ENCODE results near the gene PTPRS. TPM values are rescaled to one million over a fixed set of nuclear protein-coding genes. Genes with fewer than 3 reads are reported as not detected.

PTPRS gene
- total RNA-seq, 4 donors from 2014 or later, result 123 to 200 (median 161) TPM

- no peak for DNase-seq (ENCODE audit: low spot score in 2 of 2)
- H3K4me3 ChIP-seq (ENCODE audit: low read depth, poor library complexity, severe bottlenecking), result no peak overlapping the region
- intact Hi-C loops (cut with DNase I; ENCODE audit: low total_unique reads), result loop anchor here (10.0 kb wide), 1 partner anchor 208 kb away; no protein-coding TSS in a partner anchor
- TF ChIP-seq POLR2A (IDR thresholded peaks at IDR 0.05) (no peak), CTCF (IDR thresholded peaks at IDR 0.05) (no peak)
- 92 to 93% methylated on average over 4 of the region's 4 CpGs for WGBS, 2 donors
Observed at GRCh38 chr19:5376928-5377327, 36.3 kb upstream of the PTPRS start.

GRCh38 chr19:5372572-5373200, 32.1 kb upstream of the PTPRS start:
- WGBS, 2 donors, result 78 to 83% methylated on average over 4 of the region's 4 CpGs
- no peak for TF ChIP-seq CTCF (IDR thresholded peaks at IDR 0.05)
- no peak overlapping the region for H3K4me3 ChIP-seq (ENCODE audit: low read depth, poor library complexity, severe bottlenecking)
- no peak for DNase-seq (ENCODE audit: low spot score in 2 of 2)
- intact Hi-C loops (cut with DNase I; ENCODE audit: low total_unique reads), result loop anchor here (10.0 kb wide), 1 partner anchor 212 kb away; no protein-coding TSS in a partner anchor

DNA sequence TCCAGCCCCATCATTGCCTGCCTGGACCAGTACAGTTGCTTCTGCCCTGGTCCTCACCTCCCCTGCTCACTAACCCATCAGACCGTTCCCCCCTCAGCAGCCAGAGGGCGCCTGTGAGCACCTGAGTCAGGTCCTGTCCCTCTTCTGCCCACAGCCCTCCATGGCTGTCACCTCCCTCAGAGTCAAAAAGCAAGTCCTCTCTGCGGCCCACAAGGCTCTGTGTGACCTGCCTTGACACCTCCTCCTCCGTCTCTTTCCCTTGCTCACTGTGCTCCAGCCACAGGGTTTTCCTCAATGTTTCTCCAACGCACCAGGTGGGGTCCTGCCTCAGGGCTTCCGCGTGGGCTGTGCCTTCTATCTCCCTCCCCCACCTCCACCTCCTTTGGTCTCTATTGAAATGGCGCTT, 29.4 kb upstream of the PTPRS start:
- peak in 1 of 2 donors; percentile 86 for DNase-seq (ENCODE audit: low spot score in 2 of 2)

GRCh38 chr19:5369304-5369703, 28.7 kb upstream of the PTPRS start:
- WGBS, 2 donors, result 91% methylated on average over 5 of the region's 5 CpGs
- intact Hi-C loops (cut with DNase I; ENCODE audit: low total_unique reads), result no loop called here
- DNase-seq (ENCODE audit: low spot score in 2 of 2), result no peak
- H3K4me3 ChIP-seq (ENCODE audit: low read depth, poor library complexity, severe bottlenecking), result no peak overlapping the region
- TF ChIP-seq CTCF (IDR thresholded peaks at IDR 0.05) (no peak), POLR2A (IDR thresholded peaks at IDR 0.05) (no peak)

More for the DNA sequence above, 29.4 kb upstream of the PTPRS start:
- 21 to 24% methylated on average over 8 of the region's 8 CpGs for WGBS, 2 donors
- TF ChIP-seq POLR2A (IDR thresholded peaks at IDR 0.05) (no peak), CTCF (IDR thresholded peaks at IDR 0.05) (no peak)
- intact Hi-C loops (cut with DNase I; ENCODE audit: low total_unique reads), result loop anchor here (10.0 kb wide), 1 partner anchor 215 kb away; no protein-coding TSS in a partner anchor
- H3K4me3 ChIP-seq (ENCODE audit: low read depth, poor library complexity, severe bottlenecking), result no peak overlapping the region

- no peak for DNase-seq (ENCODE audit: low spot score in 2 of 2)
- H3K4me3 ChIP-seq (ENCODE audit: low read depth, poor library complexity, severe bottlenecking), result no peak overlapping the region
- 87 to 90% methylated on average over 5 of the region's 5 CpGs for WGBS, 2 donors
- TF ChIP-seq CTCF (IDR thresholded peaks at IDR 0.05) (no peak), POLR2A (IDR thresholded peaks at IDR 0.05) (no peak)
- intact Hi-C loops (cut with DNase I; ENCODE audit: low total_unique reads), result no loop called here
Observed at GRCh38 chr19:5367530-5368133, 27.0 kb upstream of the PTPRS start.

Measured in lower leg skin (tissue), 4 donors.